Right kidney (tissue), 1 donor: ENCODE data around the gene LAMA5.

Experiments used
- DNase-seq: peaks from one replicate; pipeline ENCODE4 v3.0.0-alpha.2; 2016

Gene LAMA5

DNA sequence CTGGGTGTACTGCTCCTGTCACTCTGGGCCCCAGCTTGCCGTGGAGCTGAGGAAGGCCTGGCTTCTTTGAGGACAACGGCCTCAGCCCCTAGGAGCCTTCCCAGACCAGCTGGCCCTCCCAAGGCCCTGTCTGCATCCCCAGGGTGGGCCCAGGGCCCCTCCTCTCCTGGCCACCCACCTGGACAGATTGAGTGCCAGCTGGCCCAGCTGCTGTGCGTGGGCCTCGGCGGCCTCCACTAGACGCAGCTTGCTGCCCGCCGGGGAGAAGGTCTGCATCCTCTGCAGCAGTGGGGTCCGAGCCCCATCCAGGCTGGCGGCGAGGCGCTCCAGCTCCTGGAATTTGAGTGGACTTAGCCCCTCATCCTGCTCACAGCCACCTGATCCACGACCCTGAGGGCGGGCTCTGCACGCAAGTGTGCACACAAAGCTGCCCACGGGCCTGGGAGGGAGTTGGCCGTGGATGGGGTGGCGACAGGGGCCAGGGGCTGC is 49.9 kb downstream of the LAMA5 start:
- DNase-seq = no peak

- no peak for DNase-seq
Observed at GRCh38 chr20:62316331-62317166, 50.6 kb downstream of the LAMA5 start.

DNA sequence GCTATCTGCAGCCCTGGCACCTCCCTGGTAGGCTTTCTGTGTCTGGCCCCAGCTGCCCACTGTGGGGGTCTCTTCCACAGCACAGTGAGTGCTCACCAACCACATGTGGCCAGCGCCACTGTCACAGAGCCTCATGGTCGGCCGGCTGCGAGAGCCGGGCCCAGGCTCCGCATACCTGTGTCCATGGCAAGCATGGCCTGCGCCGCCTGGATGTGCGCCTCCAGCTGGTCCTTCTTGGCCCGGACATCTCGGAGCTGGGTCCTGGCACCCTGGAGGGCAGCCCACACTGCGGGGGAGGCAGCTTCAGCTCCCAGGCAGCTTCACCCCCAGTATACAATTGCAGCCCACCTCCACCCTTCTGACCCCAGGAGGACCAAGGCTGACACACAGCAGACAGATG is 51.3 kb downstream of the LAMA5 start:
- no peak for DNase-seq

GRCh38 chr20:62314711-62315302 is 52.3 kb downstream of the LAMA5 start:
- no peak for DNase-seq

DNA sequence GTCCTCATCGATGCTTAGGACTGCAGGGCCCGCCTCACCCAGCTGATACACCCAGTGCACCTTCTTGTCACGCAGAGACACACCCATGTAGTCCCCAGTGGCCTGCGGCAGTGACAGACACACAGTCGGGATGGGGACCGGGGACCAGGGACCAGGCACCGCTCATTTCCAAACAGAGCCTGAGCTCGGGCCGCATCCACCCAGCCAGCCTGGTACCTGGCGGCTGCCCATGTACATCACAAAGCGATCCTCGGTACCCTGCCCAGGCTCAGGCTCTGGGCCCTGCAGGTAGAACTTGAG is 52.8 kb downstream of the LAMA5 start:
- DNase-seq = no peak

- DNase-seq = no peak
Observed at GRCh38 chr20:62313460-62314338, 53.4 kb downstream of the LAMA5 start.

- no peak for DNase-seq
Observed at GRCh38 chr20:62313021-62313420, 54.1 kb downstream of the LAMA5 start.

DNA sequence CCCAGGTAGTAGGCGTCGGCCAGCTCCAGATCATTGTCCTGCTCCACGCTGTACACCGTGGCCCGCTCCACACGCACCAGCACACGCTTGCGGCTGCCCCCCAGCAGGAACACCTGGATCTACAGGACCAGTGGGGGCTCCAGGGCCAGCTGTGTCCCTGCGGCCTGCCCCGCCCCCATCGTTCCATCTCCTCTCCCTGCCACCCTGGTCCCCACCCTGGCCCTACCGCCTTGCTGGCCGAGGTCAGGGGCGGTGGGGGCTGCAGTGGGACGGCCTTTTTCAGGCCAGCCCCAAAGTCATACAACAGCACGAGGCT is 54.5 kb downstream of the LAMA5 start:
- DNase-seq = no peak

- no peak for DNase-seq
Observed at GRCh38 chr20:62311832-62312661, 55.1 kb downstream of the LAMA5 start.

- DNase-seq = no peak
Observed at GRCh38 chr20:62311150-62311549, 56.0 kb downstream of the LAMA5 start.

GRCh38 chr20:62310757-62311121 is 56.4 kb downstream of the LAMA5 start:
- DNase-seq = no peak

DNA sequence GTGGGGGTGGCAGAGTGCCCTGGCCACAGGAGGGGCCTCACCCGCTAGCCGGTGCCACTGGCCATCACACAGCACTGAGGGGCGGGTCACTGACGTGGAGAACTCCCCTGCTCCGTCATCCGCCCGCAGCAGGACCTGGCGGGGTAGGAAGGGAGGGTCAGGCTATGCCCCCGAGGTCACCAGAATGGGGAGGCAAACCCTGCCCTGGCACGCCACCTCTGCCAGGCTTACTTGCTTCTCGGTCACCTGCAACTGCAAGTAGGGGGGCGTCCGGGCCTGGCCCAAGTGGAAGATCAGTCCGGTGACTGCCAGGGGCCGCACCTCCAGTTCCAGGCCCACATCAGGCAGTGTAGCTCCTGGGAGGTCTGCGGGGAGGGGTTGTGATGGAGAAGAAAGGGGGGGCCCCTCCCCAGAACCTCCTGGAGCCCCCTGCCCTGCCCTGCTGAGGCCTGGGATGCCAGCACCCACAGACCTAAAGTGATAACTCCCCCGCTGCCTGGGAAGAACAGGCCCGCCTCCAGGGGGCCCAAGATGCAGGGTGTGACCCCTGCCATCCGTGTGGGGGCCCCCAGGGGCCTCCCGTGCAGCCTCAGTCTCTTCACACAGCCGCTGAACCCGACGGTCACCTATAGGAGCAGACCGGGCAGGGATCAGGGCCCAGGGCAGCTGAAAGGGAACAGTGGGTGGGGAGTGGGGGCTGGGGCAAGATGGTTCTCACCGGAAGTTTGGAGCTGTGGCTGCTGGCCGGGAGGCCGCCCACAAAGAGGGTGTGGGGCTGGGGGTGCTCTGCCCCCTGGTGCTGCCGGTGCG is 57.0 kb downstream of the LAMA5 start:
- no peak for DNase-seq

DNA sequence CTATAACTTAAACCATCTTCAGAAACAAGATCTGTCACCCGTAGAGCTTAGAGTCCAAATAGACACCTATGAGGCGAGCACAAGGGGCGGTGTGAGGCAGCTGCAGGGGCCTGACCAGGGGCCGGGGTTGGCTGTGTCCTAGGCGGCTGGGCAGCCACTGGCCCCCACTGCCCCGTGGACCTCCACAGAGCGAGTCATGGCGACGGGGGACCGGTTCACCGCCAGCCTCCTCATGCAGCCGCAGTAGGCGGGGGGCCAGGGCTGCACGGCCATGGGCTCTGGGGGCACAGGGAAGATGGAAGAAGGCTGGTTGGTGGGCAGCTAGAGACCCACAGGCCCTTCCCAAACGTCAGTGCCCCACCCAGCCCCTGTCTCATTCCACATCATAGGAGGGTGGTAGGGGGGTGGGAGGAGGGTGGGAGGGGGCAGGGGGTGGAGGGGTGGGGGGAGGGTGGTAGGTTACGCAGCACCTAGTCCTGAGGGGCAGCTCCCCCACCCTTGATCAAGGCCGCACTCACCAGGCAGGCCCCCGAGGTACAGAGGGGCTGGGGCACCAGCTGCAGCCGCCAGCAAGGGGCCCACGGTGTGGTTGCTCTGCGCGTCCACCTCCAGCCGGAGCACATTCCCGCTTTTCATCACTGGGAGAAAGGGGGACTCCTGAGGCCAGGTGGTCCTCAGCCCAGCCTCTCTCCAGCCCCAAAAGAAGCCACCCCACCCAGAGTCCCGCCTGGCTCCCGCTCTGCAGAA is 57.7 kb downstream of the LAMA5 start:
- DNase-seq = no peak

GRCh38 chr20:62308102-62308822 is 58.9 kb downstream of the LAMA5 start:
- no peak for DNase-seq

DNA sequence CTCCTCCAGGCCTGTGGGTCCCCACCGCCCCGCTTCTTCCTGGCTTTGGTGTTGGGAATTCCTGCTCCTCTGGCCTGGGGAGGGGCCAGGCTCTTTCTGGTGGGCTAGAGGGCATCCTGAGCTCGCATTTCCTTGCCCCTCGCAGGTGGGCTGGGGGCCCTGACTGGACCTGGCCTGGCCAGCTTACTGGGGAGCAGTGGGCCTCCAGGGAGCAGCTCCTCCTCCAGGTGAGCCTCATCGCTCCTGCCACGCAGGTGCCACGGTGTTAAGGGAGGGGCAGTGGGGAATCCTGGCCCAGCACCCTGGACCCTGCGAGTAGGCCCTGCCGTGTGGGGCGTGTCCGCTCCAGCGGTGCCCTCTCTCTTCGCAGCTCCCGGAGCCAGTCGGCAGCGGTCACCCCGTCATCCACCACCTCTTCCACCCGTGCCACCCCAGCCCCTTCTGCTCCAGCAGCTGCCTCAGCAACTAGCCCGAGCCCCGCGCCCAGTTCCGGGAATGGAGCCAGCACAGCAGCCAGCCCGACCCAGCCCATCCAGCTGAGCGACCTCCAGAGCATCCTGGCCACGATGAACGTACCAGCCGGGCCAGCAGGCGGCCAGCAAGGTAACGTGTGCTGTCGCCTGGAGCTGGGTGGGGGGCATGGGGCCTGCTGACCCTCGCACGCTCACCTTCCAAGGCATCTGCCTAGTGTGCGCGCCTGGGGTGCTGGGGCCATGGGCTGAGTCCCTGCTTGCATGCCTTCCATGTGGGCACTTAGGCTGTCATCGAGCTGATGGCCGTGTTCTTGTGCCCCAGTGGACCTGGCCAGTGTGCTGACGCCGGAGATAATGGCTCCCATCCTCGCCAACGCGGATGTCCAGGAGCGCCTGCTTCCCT is 59.6 kb downstream of the LAMA5 start:
- DNase-seq = no peak

GRCh38 chr20:62306414-62307187 is 60.5 kb downstream of the LAMA5 start:
- no peak for DNase-seq

DNA sequence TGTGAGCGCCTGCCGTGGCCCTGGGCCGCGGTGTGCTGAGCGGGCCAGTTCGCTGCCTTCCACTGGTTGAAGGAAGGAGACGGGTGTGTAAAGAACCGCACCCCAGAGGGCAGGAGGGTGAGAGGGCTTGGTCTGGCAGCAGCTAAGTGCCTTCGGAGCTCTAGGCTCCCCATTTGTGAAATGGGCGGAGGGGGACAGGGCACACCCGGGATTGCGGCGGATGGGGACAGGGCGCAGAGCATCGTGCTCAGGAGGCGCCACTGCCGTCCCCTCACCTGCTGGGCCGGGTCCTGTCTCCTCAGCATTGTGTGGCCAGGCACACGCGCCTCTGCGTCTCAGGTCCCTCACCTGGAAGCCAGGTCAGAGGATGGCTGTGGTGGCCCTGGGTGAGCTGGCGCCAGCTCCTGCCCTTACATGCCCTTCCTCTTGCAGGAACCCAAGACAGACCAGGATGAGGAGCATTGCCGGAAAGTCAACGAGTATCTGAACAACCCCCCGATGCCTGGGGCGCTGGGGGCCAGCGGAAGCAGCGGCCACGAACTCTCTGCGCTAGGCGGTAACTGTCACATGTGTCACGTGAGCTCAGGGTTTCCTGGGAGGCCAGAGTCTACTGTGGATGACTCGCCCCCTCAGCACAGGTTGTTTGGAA is 61.2 kb downstream of the LAMA5 start:
- no peak for DNase-seq
